Uterus (tissue), 4 donors: ENCODE measurements around the gene DKK3. TPM values are rescaled to one million over a fixed set of nuclear protein-coding genes. Genes with fewer than 3 reads are reported as not detected.

ENCODE experiments used
- DNase-seq, 2 donors: peaks; one replicate each; pipeline ENCODE4 v3.0.0-alpha.2; 2019 to 2020
- H3K27ac ChIP-seq, 2 donors: fragments of 200-600 bp; sonication (generic); 1 replicate in 1 of 2; 2 replicates in 1 of 2; pipeline ENCODE4 v1.5.1; 2016 to 2018
- H3K27me3 ChIP-seq, 2 donors: fragments of 200-600 bp; sonication (generic); one replicate each; pipeline ENCODE4 v1.5.1; 2018 to 2019; ENCODE audit warnings: control low read depth in 1 of 2
- H3K36me3 ChIP-seq, 2 donors: fragments of 200-600 bp; sonication (generic); one replicate each; pipeline ENCODE4 v1.5.1; 2019; ENCODE audit warnings: control low read depth in 1 of 2
- H3K4me1 ChIP-seq, 2 donors: fragments of 200-600 bp; sonication (generic); one replicate each; pipeline ENCODE4 v1.5.1; 2018 to 2019; ENCODE audit warnings: control low read depth in 1 of 2
- H3K4me3 ChIP-seq, 2 donors: fragments of 200-600 bp; sonication (generic); 1 replicate in 1 of 2; 2 replicates in 1 of 2; pipeline ENCODE4 v1.5.1; 2018 to 2019; ENCODE audit warnings: mild to moderate bottlenecking in 1 of 2
- H3K9me3 ChIP-seq, 2 donors: fragments of 200-600 bp; sonication (generic); one replicate each; pipeline ENCODE4 v1.5.1; 2019; ENCODE audit warnings: control low read depth in 1 of 2
- CTCF ChIP-seq, 4 experiments: fragments of 200-600 bp in 2 of 4; fragments of 450-650 bp in 2 of 4; sonication (generic) in 2 of 4; IDR thresholded peaks; one replicate each; pipeline ENCODE4 v1.5.1; 2016 to 2019; ENCODE audit warnings: antibody characterized with exemption in 4 of 4, mild to moderate bottlenecking in 2 of 4, moderate library complexity in 1 of 4
- POLR2A ChIP-seq, 2 donors: fragments of 450-650 bp; IDR thresholded peaks; one replicate each; pipeline ENCODE4 v1.6.1; 2016; ENCODE audit warnings: antibody characterized with exemption in 2 of 2, mild to moderate bottlenecking in 1 of 2, moderate library complexity in 1 of 2
- intact Hi-C: fragments of 100-400 bp; cut with DNase I; formaldehyde crosslinking; loops from one replicate; pipeline ENCODE4 v1.15.1; 2023; ENCODE audit warnings: low total_unique reads
- total RNA-seq, 4 donors: library from RNA; depleted of rRNA in 3 of 4; stranded (reverse); fragments of >200 nt in 3 of 4; gene quantifications; one replicate each; pipeline versions ENCODE4 v1.1.0 to v1.2.4, GENCODE V29; 2014 to 2023
- donor health status: DM: yes; HTN: yes; CAD: no.

DKK3 gene
- total RNA-seq: 100 to 1,000 TPM in 2 of 4 donors, 10 to 100 TPM in 2; 26.4 to 151 (median 99.0) TPM

GRCh38 chr11:12007769-12008737, at the start of gene DKK3:
TSS of gene DKK3 (minus strand) at chr11:12008626. CDS start at chr11:12008582, 44 bp downstream.
- peak within 1 kb of the TSS; percentile 53 to 58 for H3K27ac ChIP-seq
- intact Hi-C loops: no loop called here
- peak within 1 kb of the TSS; percentile 74 to 76 for H3K4me3 ChIP-seq
- TF ChIP-seq CTCF (IDR thresholded peaks at IDR 0.05): no peak
- no peak for TF ChIP-seq POLR2A (IDR thresholded peaks at IDR 0.05)
- H3K36me3 ChIP-seq: no peaks in the 10 kb centered on the region
- no peaks in the 10 kb centered on the region for H3K9me3 ChIP-seq
- no peaks in the 10 kb centered on the region for H3K4me1 ChIP-seq
- no peak for DNase-seq
- no peaks in the 10 kb centered on the region for H3K27me3 ChIP-seq

GRCh38 chr11:12057299-12057980, 49.0 kb upstream of the DKK3 start:
- no peak for TF ChIP-seq CTCF (IDR thresholded peaks at IDR 0.05)
- no peak for TF ChIP-seq POLR2A (IDR thresholded peaks at IDR 0.05)
- Histone ChIP-seq H3K27ac (no peak overlapping the region), H3K9me3 (no peaks in the 10 kb centered on the region), H3K27me3 (no peaks in the 10 kb centered on the region), H3K4me3 (no peak overlapping the region), H3K36me3 (no peaks in the 10 kb centered on the region), H3K4me1 (no peaks in the 10 kb centered on the region)
- no peak for DNase-seq
- intact Hi-C loops: no loop called here

DNA sequence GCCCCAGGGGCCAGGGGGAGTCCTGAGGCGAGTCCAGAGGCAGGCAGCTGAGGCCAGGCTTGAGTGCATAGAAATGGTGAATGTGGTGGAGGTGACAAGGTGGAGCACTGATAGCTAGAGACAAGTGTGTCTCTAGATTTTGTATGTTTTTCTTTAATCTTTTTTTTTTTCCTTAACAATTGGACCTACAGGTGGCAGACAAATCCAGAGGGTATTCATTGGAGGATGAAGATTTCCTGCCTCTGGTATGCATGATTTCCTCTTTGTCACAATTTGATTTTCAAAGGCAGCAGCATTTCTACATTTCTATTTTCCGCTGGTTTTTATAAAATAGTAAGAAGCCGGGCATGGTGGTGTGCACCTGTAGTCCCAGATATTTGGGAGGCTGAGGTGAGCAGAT, 47.7 kb upstream of the DKK3 start:
- Histone ChIP-seq H3K4me1 (no peaks in the 10 kb centered on the region), H3K36me3 (no peaks in the 10 kb centered on the region), H3K27ac (no peak overlapping the region), H3K4me3 (no peak overlapping the region), H3K9me3 (no peaks in the 10 kb centered on the region), H3K27me3 (no peaks in the 10 kb centered on the region)
- TF ChIP-seq POLR2A (IDR thresholded peaks at IDR 0.05) (no peak), CTCF (IDR thresholded peaks at IDR 0.05) (no peak)
- DNase-seq: no peak
- intact Hi-C loops: no loop called here

GRCh38 chr11:12053606-12054361, 45.4 kb upstream of the DKK3 start:
- Histone ChIP-seq H3K27me3 (no peaks in the 10 kb centered on the region), H3K36me3 (no peaks in the 10 kb centered on the region), H3K9me3 (no peaks in the 10 kb centered on the region), H3K4me1 (no peaks in the 10 kb centered on the region), H3K4me3 (no peak overlapping the region), H3K27ac (peak overlapping the region; percentile 30 to 56)
- DNase-seq: no peak
- TF ChIP-seq POLR2A (IDR thresholded peaks at IDR 0.05) (no peak), CTCF (IDR thresholded peaks at IDR 0.05) (no peak)
- intact Hi-C loops: no loop called here
